DMS79 (cell line): Measurements from ENCODE around the gene RHBDL1.

Experiments used
- DNase-seq: peaks from one replicate; lab custom pipeline; 2025; lab: John Stamatoyannopoulos, UW

RHBDL1 gene

GRCh38 chr16:720447-720989 lies 45.0 kb downstream of the RHBDL1 start:
- peak; percentile 33 for DNase-seq

- peak; percentile 68 for DNase-seq
These were observed 45.7 kb downstream of the RHBDL1 start, which contains the start of gene ANTKMT for GRCh38 chr16:720990-721764. ANTKMT (plus strand) TSS chr16:721146; CDS start chr16:721275, 129 bp downstream.

- DNase-seq = no peak
These were observed 46.5 kb downstream of the RHBDL1 start for GRCh38 chr16:721765-722540.

- no peak for DNase-seq
These were observed 47.6 kb downstream of the RHBDL1 start for GRCh38 chr16:722835-723633.

GRCh38 chr16:723695-724094 lies 48.2 kb downstream of the RHBDL1 start:
- no peak for DNase-seq

- no peak for DNase-seq
These were observed 48.9 kb downstream of the RHBDL1 start for GRCh38 chr16:724188-725040.

GRCh38 chr16:725041-725376 lies 49.5 kb downstream of the RHBDL1 start:
- DNase-seq = no peak

- DNase-seq = no peak
These were observed 50.2 kb downstream of the RHBDL1 start for GRCh38 chr16:725463-726187.

- DNase-seq = no peak
These were observed 50.6 kb downstream of the RHBDL1 start for GRCh38 chr16:726188-726437.

GRCh38 chr16:726438-727290 lies 51.2 kb downstream of the RHBDL1 start, which contains the start of the genes CCDC78 and HAGHL:
CCDC78 (minus strand) TSS chr16:726443; CDS start chr16:726367, 76 bp downstream.
HAGHL (plus strand) TSS chr16:727106; CDS start chr16:727510, 404 bp downstream.
- no peak for DNase-seq

GRCh38 chr16:727291-727977 lies 52.0 kb downstream of the RHBDL1 start:
- no peak for DNase-seq
